ENCODE results near the gene C12orf42.

DNA sequence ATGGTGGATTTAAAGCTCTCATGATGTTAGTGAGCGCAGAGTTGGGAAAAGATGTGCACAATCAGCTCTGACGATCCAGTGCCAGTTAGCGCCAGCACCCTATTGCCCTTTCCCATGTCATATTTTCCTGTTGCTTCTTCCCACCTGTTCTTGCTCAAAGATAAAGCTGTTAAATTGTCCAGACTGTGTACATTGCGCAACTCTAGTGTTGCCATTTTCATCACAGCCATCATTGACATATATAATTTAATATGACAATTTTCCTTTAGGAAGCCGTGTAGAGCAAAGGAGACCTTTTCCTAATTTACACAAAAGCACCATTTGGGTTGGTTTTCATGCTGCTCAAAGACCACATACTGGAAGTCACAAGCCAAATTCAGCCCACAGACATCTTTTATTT, 5.7 kb upstream of the C12orf42 start:
- TF ChIP-seq, protein P1, sequence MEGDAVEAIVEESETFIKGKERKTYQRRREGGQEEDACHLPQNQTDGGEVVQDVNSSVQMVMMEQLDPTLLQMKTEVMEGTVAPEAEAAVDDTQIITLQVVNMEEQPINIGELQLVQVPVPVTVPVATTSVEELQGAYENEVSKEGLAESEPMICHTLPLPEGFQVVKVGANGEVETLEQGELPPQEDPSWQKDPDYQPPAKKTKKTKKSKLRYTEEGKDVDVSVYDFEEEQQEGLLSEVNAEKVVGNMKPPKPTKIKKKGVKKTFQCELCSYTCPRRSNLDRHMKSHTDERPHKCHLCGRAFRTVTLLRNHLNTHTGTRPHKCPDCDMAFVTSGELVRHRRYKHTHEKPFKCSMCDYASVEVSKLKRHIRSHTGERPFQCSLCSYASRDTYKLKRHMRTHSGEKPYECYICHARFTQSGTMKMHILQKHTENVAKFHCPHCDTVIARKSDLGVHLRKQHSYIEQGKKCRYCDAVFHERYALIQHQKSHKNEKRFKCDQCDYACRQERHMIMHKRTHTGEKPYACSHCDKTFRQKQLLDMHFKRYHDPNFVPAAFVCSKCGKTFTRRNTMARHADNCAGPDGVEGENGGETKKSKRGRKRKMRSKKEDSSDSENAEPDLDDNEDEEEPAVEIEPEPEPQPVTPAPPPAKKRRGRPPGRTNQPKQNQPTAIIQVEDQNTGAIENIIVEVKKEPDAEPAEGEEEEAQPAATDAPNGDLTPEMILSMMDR (conservative IDR thresholded peaks at IDR 0.05; ENCODE audit: low read length) = no peak
- no peak for TF ChIP-seq EZH2phosphoT487 (IDR thresholded peaks at IDR 0.05; ENCODE audit: borderline replicate concordance)

All from Loucy (cell line).